ENCODE data around the gene ADGRA3.

DNA sequence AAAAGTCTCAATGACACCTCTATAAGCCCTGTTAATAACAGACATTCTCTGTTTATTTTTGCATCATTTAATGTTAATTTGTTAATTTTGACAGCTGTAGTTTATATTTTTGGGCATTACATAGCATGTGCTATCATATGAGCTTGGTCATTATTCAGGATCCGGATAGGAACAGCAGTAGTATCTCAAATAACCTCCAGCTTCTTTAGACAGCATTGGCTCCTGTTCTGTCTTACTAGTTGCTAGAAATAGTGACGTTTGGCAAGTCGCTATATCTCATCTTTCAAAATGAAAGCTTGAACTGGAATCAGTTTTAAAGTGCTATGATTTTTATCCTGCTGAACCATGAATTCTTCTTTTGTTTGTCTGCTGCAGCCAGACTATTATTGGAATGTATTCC lies 9.0 kb upstream of the ADGRA3 start:
- no peak for TF ChIP-seq POLR2A (IDR thresholded peaks at IDR 0.05)
- TF ChIP-seq, protein P1, sequence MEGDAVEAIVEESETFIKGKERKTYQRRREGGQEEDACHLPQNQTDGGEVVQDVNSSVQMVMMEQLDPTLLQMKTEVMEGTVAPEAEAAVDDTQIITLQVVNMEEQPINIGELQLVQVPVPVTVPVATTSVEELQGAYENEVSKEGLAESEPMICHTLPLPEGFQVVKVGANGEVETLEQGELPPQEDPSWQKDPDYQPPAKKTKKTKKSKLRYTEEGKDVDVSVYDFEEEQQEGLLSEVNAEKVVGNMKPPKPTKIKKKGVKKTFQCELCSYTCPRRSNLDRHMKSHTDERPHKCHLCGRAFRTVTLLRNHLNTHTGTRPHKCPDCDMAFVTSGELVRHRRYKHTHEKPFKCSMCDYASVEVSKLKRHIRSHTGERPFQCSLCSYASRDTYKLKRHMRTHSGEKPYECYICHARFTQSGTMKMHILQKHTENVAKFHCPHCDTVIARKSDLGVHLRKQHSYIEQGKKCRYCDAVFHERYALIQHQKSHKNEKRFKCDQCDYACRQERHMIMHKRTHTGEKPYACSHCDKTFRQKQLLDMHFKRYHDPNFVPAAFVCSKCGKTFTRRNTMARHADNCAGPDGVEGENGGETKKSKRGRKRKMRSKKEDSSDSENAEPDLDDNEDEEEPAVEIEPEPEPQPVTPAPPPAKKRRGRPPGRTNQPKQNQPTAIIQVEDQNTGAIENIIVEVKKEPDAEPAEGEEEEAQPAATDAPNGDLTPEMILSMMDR (IDR thresholded peaks at IDR 0.05), result no peak
